DOHH2 (cell line): ENCODE results near the gene BLOC1S1.

Source experiments
- H3F3A ChIP-seq: fragments of 200-600 bp; sonication (generic), shearing (Covaris generic); 2 replicates; pipeline ENCODE4 v1.6.0; 2016; ENCODE audit warnings: antibody characterized with exemption, mild to moderate bottlenecking; ENCODE audit not compliant: control insufficient read depth, insufficient read depth
- H3K27ac ChIP-seq: fragments of 200-600 bp; sonication (generic); 2 replicates; pipeline ENCODE4 v1.5.1; 2014; ENCODE audit warnings: low read depth, mild to moderate bottlenecking, low read length, moderate library complexity
- H3K27me3 ChIP-seq: fragments of 200-600 bp; sonication (generic); 2 replicates; pipeline ENCODE4 v1.6.1; 2014; ENCODE audit warnings: mild to moderate bottlenecking, low read length, mixed read lengths; ENCODE audit not compliant: control insufficient read depth
- H3K36me3 ChIP-seq: fragments of 200-600 bp; sonication (generic); 2 replicates; pipeline ENCODE4 v1.6.1; 2014; ENCODE audit warnings: mild to moderate bottlenecking, low read length, moderate library complexity, mixed read lengths; ENCODE audit not compliant: control insufficient read depth
- H3K4me1 ChIP-seq: fragments of 200-600 bp; sonication (generic); 2 replicates; pipeline ENCODE4 v1.6.1; 2014; ENCODE audit warnings: mild to moderate bottlenecking, low read length, mixed read lengths; ENCODE audit not compliant: control insufficient read depth
- H3K4me2 ChIP-seq: fragments of 200-600 bp; sonication (generic); 2 replicates; pipeline ENCODE4 v1.6.0; 2014; ENCODE audit warnings: mild to moderate bottlenecking, low read length, moderate library complexity
- H3K4me3 ChIP-seq: fragments of 200-600 bp; sonication (generic); 2 replicates; pipeline ENCODE4 v1.5.1; 2014; ENCODE audit warnings: mild to moderate bottlenecking, low read length, mixed read lengths
- H3K79me2 ChIP-seq: fragments of 200-600 bp; sonication (generic); 2 replicates; pipeline ENCODE4 v1.6.1; 2014; ENCODE audit warnings: mild to moderate bottlenecking, low read length, mixed read lengths; ENCODE audit not compliant: control insufficient read depth
- H3K9me2 ChIP-seq: fragments of 200-600 bp; sonication (generic); replicated peaks from 2 replicates; pipeline ENCODE4 v1.6.1; 2014; ENCODE audit warnings: mild to moderate bottlenecking, low read length, mixed read lengths; ENCODE audit not compliant: control insufficient read depth
- H3K9me3 ChIP-seq: fragments of 200-600 bp; sonication (generic); 2 replicates; pipeline ENCODE4 v1.6.1; 2014; ENCODE audit warnings: antibody characterized with exemption, low read length, mixed read lengths; ENCODE audit not compliant: control insufficient read depth, insufficient read depth
- H4K20me1 ChIP-seq: fragments of 200-600 bp; sonication (generic); 2 replicates; pipeline ENCODE4 v1.6.0; 2014; ENCODE audit warnings: low read depth, mild to moderate bottlenecking, antibody characterized with exemption, low read length, moderate library complexity; ENCODE audit not compliant: control insufficient read depth, insufficient read depth
- EZH2phosphoT487 ChIP-seq: fragments of 200-600 bp; sonication (generic); IDR thresholded peaks from 2 replicates; pipeline ENCODE4 v1.6.1; 2017; ENCODE audit warnings: borderline replicate concordance, mild to moderate bottlenecking, antibody characterized with exemption, low read length, moderate library complexity, mixed read lengths
- TF ChIP-seq, protein P1 (sequence below): fragments of 200-600 bp; sonication (generic); IDR thresholded peaks from one replicate; pipeline ENCODE4 v1.5.1; 2014; ENCODE audit warnings: antibody characterized with exemption, mild to moderate bottlenecking, low read depth, low read length; ENCODE audit not compliant: poor library complexity, severe bottlenecking

Gene BLOC1S1

DNA sequence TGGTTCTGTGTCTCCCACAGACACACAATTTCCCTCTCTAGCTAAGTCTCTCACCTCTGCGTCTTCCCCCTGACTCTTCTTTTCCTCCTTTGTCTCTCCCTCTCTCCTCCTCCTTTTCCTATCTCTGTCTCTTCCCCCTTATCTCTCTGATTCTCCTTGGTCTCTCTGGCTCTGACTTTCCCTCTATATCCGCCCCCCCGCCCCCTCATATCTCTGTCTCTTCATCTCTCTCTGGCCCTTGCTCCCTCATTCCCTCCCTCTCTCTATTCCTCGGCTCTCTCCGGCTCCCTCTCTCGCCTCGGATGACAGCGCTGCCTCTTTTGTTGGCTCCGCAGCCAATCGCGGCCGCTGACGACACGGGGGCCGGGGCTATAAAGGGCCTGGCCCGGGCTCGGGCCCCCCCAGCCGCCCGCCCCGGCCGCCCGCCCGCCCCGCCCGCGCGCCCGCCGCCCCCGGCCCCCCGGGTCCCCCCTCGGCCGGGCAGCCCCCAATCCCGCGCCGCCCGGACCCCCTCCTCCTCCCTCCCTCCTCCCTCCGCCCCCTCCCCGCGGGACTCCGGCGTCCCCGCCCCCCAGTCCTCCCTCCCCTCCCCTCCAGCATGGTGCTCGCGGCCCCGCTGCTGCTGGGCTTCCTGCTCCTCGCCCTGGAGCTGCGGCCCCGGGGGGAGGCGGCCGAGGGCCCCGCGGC is 27.0 kb downstream of the BLOC1S1 start, which contains the start of gene GDF11:
Gene GDF11, plus strand, starts transcription at position 404 of the 687 bp plus-strand sequence. Its CDS starts 195 bp downstream, at position 599.
- Histone ChIP-seq H3K36me3 (no peaks in the 10 kb centered on the region), H3K27me3 (peaks cover 4% of the 10 kb centered on the region; the same call in 1 of the 2 replicates), H3K9me3 (no peaks in the 10 kb centered on the region), H3K9me2 (no peaks in the 10 kb centered on the region), H3K79me2 (peaks cover 19% of the 10 kb centered on the region), H3K4me1 (peaks cover 58% of the 10 kb centered on the region), H3F3A (peaks cover 14% of the 10 kb centered on the region), H3K4me3 (peak within 1 kb of the TSS; percentile 96), H3K27ac (no peak within 1 kb of the TSS), H3K4me2 (peak within 1 kb of the TSS; percentile 85), H4K20me1 (0 out of 2 replicates have a peak, but pooled peaks cover 13% of the 10 kb centered on the region)
- no peak for TF ChIP-seq EZH2phosphoT487
- TF ChIP-seq, protein P1, sequence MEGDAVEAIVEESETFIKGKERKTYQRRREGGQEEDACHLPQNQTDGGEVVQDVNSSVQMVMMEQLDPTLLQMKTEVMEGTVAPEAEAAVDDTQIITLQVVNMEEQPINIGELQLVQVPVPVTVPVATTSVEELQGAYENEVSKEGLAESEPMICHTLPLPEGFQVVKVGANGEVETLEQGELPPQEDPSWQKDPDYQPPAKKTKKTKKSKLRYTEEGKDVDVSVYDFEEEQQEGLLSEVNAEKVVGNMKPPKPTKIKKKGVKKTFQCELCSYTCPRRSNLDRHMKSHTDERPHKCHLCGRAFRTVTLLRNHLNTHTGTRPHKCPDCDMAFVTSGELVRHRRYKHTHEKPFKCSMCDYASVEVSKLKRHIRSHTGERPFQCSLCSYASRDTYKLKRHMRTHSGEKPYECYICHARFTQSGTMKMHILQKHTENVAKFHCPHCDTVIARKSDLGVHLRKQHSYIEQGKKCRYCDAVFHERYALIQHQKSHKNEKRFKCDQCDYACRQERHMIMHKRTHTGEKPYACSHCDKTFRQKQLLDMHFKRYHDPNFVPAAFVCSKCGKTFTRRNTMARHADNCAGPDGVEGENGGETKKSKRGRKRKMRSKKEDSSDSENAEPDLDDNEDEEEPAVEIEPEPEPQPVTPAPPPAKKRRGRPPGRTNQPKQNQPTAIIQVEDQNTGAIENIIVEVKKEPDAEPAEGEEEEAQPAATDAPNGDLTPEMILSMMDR: no peak

DNA sequence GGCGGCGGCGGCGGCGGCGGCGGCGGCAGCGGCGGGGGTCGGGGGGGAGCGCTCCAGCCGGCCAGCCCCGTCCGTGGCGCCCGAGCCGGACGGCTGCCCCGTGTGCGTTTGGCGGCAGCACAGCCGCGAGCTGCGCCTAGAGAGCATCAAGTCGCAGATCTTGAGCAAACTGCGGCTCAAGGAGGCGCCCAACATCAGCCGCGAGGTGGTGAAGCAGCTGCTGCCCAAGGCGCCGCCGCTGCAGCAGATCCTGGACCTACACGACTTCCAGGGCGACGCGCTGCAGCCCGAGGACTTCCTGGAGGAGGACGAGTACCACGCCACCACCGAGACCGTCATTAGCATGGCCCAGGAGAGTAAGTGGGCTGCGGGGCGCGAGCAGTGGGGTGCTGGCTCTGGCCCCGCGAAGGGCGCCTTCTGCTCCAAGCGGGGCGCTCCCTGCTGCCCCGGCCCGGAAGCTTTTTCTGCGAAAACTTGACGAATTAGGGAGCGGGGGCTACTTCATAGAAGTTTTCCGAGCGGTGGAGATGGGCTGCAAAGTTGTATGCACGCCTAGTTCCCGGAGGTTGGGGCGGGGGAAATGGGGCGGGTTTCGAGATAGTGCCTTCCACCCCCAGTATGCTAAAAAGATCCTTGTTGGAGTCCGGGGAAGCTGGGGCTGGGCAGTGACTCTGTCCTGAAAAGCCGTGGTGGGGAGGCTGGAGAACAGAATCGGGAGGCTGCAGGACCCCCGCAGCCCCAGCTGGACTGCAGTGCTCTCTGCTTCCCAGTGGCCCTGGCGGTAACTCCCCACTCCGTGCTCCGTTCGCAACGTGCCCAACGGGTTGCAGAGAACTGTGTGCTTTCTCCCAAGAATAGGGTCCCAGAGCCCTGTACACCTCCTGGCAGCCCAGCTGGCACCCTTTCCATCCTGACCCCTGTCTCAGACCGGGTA is 27.8 kb downstream of the BLOC1S1 start:
- H3K4me3 ChIP-seq: peak overlapping the region; percentile 96
- no peaks in the 10 kb centered on the region for H3K9me2 ChIP-seq
- H3F3A ChIP-seq: peaks cover 12% of the 10 kb centered on the region
- peaks cover 4% of the 10 kb centered on the region; the same call in 1 of the 2 replicates for H3K27me3 ChIP-seq
- no peak overlapping the region for H3K27ac ChIP-seq
- peaks cover 19% of the 10 kb centered on the region for H3K79me2 ChIP-seq
- peaks cover 51% of the 10 kb centered on the region for H3K4me1 ChIP-seq
- 0 out of 2 replicates have a peak, but pooled peaks cover 13% of the 10 kb centered on the region for H4K20me1 ChIP-seq
- H3K9me3 ChIP-seq: no peaks in the 10 kb centered on the region
- H3K36me3 ChIP-seq: peaks cover 2% of the 10 kb centered on the region; the same call in 1 of the 2 replicates
- H3K4me2 ChIP-seq: peak overlapping the region; percentile 79
- no peak for TF ChIP-seq EZH2phosphoT487
- TF ChIP-seq, protein P1: no peak

DNA sequence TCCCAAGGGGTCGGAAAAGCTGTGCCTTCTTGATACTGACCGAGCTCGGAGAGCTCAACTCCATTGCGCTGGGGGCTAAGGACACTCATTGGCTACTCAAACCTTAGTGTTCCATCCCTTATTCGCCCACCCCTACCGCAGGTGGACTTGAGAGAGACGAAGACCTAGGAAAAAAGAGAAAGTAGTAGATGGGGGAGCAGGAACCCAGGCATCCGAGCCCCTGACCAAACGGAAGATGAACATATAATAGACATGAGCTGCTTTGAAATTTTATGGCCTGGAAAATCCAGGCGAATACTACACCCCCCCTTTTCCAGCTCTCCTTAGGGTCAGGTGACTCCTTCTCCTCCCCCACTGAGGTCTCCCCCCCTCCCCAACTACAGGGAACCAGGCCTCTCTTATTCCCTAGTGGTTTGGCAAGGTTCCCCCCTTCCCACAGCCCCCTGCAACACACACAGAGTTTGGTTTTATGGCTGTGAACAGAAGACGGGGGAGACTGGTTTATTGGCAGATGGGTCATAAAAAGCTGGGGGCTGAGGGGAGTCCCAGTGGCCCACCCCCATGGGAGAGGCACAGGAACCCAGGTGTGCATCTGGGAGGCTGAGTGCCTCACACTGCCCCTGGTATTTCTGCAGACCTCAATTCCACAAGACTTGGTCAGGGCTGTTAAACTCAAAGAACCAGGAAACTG is 28.6 kb downstream of the BLOC1S1 start:
- Histone ChIP-seq H3K36me3 (peaks cover 9% of the 10 kb centered on the region; the same call in 1 of the 2 replicates), H3K27me3 (peaks cover 4% of the 10 kb centered on the region; the same call in 1 of the 2 replicates), H3K9me2 (no peaks in the 10 kb centered on the region), H3K27ac (no peak overlapping the region), H3K4me2 (peak overlapping the region; percentile 79), H3K9me3 (no peaks in the 10 kb centered on the region), H3K79me2 (peaks cover 19% of the 10 kb centered on the region), H3K4me3 (peak overlapping the region; percentile 96), H3F3A (peaks cover 12% of the 10 kb centered on the region), H4K20me1 (0 out of 2 replicates have a peak, but pooled peaks cover 13% of the 10 kb centered on the region), H3K4me1 (peaks cover 47% of the 10 kb centered on the region)
- TF ChIP-seq, protein P1: no peak
- no peak for TF ChIP-seq EZH2phosphoT487
